ENCODE measurements around the gene IER2. TPM values are rescaled to one million over a fixed set of nuclear protein-coding genes. Genes with fewer than 3 reads are reported as not detected.

Gene IER2
- polyA plus RNA-seq, 3 donors from 2014 or later = 395 to 487 (median 487) TPM

DNA sequence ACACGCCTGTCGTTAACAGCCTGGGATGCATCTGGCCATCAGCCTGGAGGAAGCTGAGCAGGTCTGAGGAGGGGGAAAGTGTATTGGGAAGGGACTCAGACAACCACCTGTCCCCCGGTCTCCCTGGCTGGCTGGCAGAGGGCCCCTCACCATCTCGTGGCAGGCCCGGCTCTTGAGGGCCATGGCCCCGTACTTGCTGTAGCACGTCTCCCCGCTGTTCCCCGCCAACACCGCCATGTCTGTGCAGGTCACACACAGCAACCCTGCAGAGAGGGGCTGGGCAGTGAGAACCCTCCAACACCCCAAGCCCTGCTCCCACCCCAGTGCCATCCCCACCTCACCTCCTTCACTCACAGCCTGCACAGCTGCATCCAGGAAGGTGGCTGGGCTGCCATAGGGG lies 37.7 kb upstream of the IER2 start:
- H3K4me3 Mint-ChIP-seq = no peak overlapping the region
- peaks cover 3 to 9% (median 9%) of the 10 kb centered on the region in 3 donors for H3K27me3 Mint-ChIP-seq (ENCODE audit: low read depth in 3 of 3)
- no peaks in the 10 kb centered on the region for H3K9me3 Mint-ChIP-seq
- peaks cover 0 to 5% (median 0%) of the 10 kb centered on the region in 3 donors for H3K36me3 Mint-ChIP-seq
- H3K4me1 Mint-ChIP-seq = peaks cover 16 to 22% of the 10 kb centered on the region in 2 donors
- H3K27ac Mint-ChIP-seq = no peak overlapping the region
- no peak for DNase-seq

DNA sequence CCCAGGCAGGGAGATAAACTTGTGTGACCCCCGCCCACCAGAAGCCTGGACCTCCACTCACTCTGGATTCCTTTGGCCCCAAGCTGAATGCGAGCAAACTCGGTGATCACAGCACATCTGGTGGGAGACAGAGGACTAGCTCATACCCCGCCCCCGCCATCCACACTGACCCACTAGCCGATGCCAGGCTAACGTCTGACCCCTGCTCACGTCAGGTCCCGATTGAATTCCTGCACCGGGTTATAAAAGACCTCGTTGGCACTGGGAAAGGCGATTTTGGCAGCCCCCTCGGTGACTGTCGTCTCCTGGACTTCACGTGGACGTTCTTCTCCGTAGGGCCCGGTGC lies 34.3 kb upstream of the IER2 start:
- Mint-ChIP-seq H3K36me3 (no peaks in the 10 kb centered on the region), H3K4me3 (peak overlapping the region; percentile 87 to 97 (median 95)), H3K27me3 (ENCODE audit: low read depth in 3 of 3) (peaks cover 5 to 16% (median 15%) of the 10 kb centered on the region in 3 donors), H3K27ac (peak overlapping the region in 4 of 6 donors; percentile 36 to 90 (median 76)), H3K4me1 (peaks cover 40 to 48% of the 10 kb centered on the region in 2 donors), H3K9me3 (no peaks in the 10 kb centered on the region)
- DNase-seq = no peak

GRCh38 chr19:13116282-13117175 lies 33.7 kb upstream of the IER2 start, which contains the start of gene TRMT1:
TSS of gene TRMT1 (minus strand) at chr19:13116740. CDS start at chr19:13116399, 341 bp downstream.
- Mint-ChIP-seq H3K27ac (peak within 1 kb of the TSS; percentile 81 to 96 (median 94)), H3K9me3 (no peaks in the 10 kb centered on the region), H3K4me1 (peaks cover 47 to 54% of the 10 kb centered on the region in 2 donors), H3K4me3 (peak within 1 kb of the TSS; percentile 87 to 97 (median 95)), H3K36me3 (no peaks in the 10 kb centered on the region), H3K27me3 (ENCODE audit: low read depth in 3 of 3) (peaks cover 5 to 18% (median 18%) of the 10 kb centered on the region in 3 donors)
- DNase-seq = peak; percentile 83 to 86 (median 86)

- H3K36me3 Mint-ChIP-seq = peaks cover 0 to 3% (median 0%) of the 10 kb centered on the region in 3 donors
- peaks cover 54 to 61% of the 10 kb centered on the region in 2 donors for H3K4me1 Mint-ChIP-seq
- H3K27me3 Mint-ChIP-seq (ENCODE audit: low read depth in 3 of 3) = peaks cover 9 to 24% (median 18%) of the 10 kb centered on the region in 3 donors
- peaks cover 0 to 2% (median 0%) of the 10 kb centered on the region in 6 donors for H3K9me3 Mint-ChIP-seq
- peak overlapping the region; percentile 81 to 96 (median 94) for H3K27ac Mint-ChIP-seq
- H3K4me3 Mint-ChIP-seq = peak overlapping the region; percentile 87 to 97 (median 95)
- DNase-seq = no peak
Observed at GRCh38 chr19:13117176-13117771, 32.9 kb upstream of the IER2 start.

DNA sequence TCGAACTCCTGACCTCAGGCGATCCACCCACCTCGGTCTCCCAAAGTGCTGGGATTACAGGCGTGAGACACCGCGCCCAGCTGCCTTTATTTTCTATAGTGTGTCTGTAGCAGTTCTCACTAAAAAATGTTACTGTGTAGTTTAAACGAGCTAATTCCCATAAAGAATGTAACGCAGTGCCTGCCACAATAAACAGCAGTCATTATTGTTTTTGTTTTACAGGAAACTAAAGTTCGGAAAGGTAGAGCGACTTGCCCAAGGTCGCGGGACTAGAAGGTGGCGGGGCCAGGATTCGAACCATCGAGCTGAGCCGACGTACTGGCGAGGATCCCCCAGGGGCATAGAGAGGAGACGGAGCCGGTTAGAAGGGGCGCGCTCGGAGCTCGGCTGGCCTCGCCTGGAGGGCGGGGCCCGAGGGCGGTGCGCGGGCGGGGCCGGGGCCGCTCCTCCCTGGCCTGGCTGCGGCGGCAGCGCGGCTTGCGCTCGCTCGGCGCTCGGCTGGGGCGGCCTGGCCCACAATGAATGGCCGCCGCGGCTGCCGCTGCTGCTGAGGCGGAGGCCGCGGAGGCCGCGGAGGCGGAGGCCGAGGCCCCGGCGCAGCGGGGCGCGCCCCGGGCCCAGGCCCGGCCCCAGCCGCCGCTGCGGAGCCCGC lies 32.3 kb upstream of the IER2 start, which contains the start of gene NACC1:
Gene NACC1, plus strand, starts transcription at position 493 of the 652 bp plus-strand sequence. CDS start 16,944 bp downstream, outside the sequence.
- peak; percentile 86 to 90 (median 89) for DNase-seq
- Mint-ChIP-seq H3K4me1 (peaks cover 60 to 68% of the 10 kb centered on the region in 2 donors), H3K9me3 (peaks cover 0 to 2% (median 0%) of the 10 kb centered on the region in 6 donors), H3K27me3 (ENCODE audit: low read depth in 3 of 3) (peaks cover 14 to 29% (median 20%) of the 10 kb centered on the region in 3 donors), H3K27ac (peak within 1 kb of the TSS; percentile 81 to 96 (median 94)), H3K36me3 (peaks cover 0 to 3% (median 0%) of the 10 kb centered on the region in 3 donors), H3K4me3 (peak within 1 kb of the TSS; percentile 87 to 97 (median 95))

GRCh38 chr19:13118424-13119193 lies 31.6 kb upstream of the IER2 start:
- peaks cover 14 to 29% (median 20%) of the 10 kb centered on the region in 3 donors for H3K27me3 Mint-ChIP-seq (ENCODE audit: low read depth in 3 of 3)
- peak overlapping the region in 5 of 6 donors; percentile 63 to 89 (median 84) for H3K27ac Mint-ChIP-seq
- peaks cover 0 to 2% (median 0%) of the 10 kb centered on the region in 6 donors for H3K9me3 Mint-ChIP-seq
- H3K4me1 Mint-ChIP-seq = peaks cover 67 to 73% of the 10 kb centered on the region in 2 donors
- H3K4me3 Mint-ChIP-seq = peak overlapping the region; percentile 80 to 92 (median 85)
- peaks cover 0 to 3% (median 0%) of the 10 kb centered on the region in 3 donors for H3K36me3 Mint-ChIP-seq
- DNase-seq = no peak

DNA sequence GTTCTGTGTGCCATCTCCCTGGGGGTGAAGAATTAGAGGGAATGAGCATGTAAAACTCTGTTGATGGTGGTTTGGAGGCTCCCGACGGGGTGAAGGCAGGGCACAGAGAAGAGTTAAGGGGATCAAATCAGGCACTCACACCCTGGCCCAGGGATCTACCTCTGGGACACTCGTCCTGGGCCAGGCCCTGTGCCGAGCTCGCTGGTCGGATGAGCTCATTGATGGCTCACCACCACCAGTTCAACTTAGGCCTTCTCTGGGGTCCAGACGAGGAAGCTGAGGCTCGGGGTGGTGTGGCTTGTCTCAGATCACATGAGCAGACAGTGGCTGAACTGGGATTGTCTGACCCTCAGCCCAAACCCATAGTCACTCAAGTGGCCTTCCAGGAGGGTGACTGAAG lies 30.6 kb upstream of the IER2 start:
- H3K4me1 Mint-ChIP-seq = peaks cover 71 to 73% of the 10 kb centered on the region in 2 donors

GRCh38 chr19:13120031-13120430 lies 30.2 kb upstream of the IER2 start:
- peak overlapping the region in 4 of 5 donors; percentile 49 to 92 (median 83) for H3K4me3 Mint-ChIP-seq
- H3K27ac Mint-ChIP-seq = peak overlapping the region in 3 of 6 donors; percentile 31 to 93 (median 89)
- peaks cover 0 to 2% (median 0%) of the 10 kb centered on the region in 6 donors for H3K9me3 Mint-ChIP-seq
- H3K4me1 Mint-ChIP-seq = peaks cover 71 to 73% of the 10 kb centered on the region in 2 donors
- H3K27me3 Mint-ChIP-seq (ENCODE audit: low read depth in 3 of 3) = peaks cover 16 to 31% (median 20%) of the 10 kb centered on the region in 3 donors
- H3K36me3 Mint-ChIP-seq = peaks cover 0 to 3% (median 0%) of the 10 kb centered on the region in 3 donors
- DNase-seq = no peak

More for the DNA sequence above, 30.6 kb upstream of the IER2 start:
- Mint-ChIP-seq H3K9me3 (peaks cover 0 to 2% (median 0%) of the 10 kb centered on the region in 6 donors), H3K4me3 (peak overlapping the region; percentile 80 to 92 (median 85)), H3K36me3 (peaks cover 0 to 3% (median 0%) of the 10 kb centered on the region in 3 donors), H3K27me3 (ENCODE audit: low read depth in 3 of 3) (peaks cover 16 to 30% (median 20%) of the 10 kb centered on the region in 3 donors), H3K27ac (peak overlapping the region; percentile 11 to 84 (median 67))
- DNase-seq = no peak

GRCh38 chr19:13120817-13121216 lies 29.4 kb upstream of the IER2 start:
- Mint-ChIP-seq H3K27me3 (ENCODE audit: low read depth in 3 of 3) (peaks cover 16 to 31% (median 20%) of the 10 kb centered on the region in 3 donors), H3K9me3 (peaks cover 0 to 2% (median 0%) of the 10 kb centered on the region in 6 donors), H3K4me3 (peak overlapping the region; percentile 49 to 92 (median 63)), H3K27ac (peak overlapping the region; percentile 2 to 93 (median 70)), H3K36me3 (peaks cover 0 to 3% (median 0%) of the 10 kb centered on the region in 3 donors), H3K4me1 (peaks cover 66 to 71% of the 10 kb centered on the region in 2 donors)
- DNase-seq = no peak

DNA sequence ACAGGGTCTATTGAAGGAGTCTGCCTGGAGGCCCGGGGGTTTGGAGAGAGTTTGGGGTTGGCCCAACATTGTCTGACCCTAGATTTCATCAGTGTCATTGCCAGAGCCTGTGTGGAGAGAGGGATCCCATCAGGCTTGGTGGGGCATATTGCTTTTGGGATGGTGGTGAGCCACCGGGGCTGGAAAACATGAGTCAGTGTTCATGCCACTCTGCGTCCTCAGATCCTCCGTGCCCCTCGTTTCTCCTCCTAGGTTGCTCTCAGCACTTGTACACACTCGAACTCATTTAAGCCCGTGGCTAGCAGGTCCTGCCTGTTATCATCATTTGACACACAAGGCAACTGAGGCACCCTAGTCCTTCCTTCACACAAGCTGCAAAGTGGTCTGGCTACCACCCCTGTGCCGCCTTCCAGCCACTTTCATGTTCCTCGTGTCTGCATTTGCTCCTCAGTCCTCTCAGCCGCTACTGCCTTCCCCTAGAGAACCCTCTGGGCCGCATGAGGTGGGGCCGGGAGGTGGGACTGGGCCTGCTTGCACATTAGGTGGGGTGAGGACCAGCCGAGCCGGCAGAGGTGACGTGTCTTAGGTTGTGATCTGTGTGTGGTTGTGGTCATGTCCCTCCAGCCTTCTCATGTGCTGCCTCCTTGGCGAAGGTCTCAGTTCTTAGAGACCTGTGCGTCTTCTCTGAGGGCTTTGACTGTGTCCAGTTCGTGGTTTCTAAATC lies 28.5 kb upstream of the IER2 start:
- H3K4me3 Mint-ChIP-seq = peak overlapping the region; percentile 53 to 64 (median 63)
- DNase-seq = peak; percentile 57 to 72 (median 70)
- H3K27me3 Mint-ChIP-seq (ENCODE audit: low read depth in 3 of 3) = peaks cover 13 to 27% (median 17%) of the 10 kb centered on the region in 3 donors
- peaks cover 0 to 3% (median 0%) of the 10 kb centered on the region in 3 donors for H3K36me3 Mint-ChIP-seq
- peak overlapping the region; percentile 70 to 93 (median 90) for H3K27ac Mint-ChIP-seq
- H3K4me1 Mint-ChIP-seq = peaks cover 59 to 63% of the 10 kb centered on the region in 2 donors
- peaks cover 0 to 2% (median 0%) of the 10 kb centered on the region in 6 donors for H3K9me3 Mint-ChIP-seq

GRCh38 chr19:13122275-13122878 lies 27.8 kb upstream of the IER2 start:
- peaks cover 53 to 56% of the 10 kb centered on the region in 2 donors for H3K4me1 Mint-ChIP-seq
- peaks cover 12 to 24% (median 13%) of the 10 kb centered on the region in 3 donors for H3K27me3 Mint-ChIP-seq (ENCODE audit: low read depth in 3 of 3)
- peak; percentile 61 to 77 (median 75) for DNase-seq
- peaks cover 0 to 2% (median 0%) of the 10 kb centered on the region in 6 donors for H3K9me3 Mint-ChIP-seq
- H3K36me3 Mint-ChIP-seq = peaks cover 0 to 3% (median 0%) of the 10 kb centered on the region in 3 donors
- peak overlapping the region; percentile 70 to 93 (median 90) for H3K27ac Mint-ChIP-seq
- peak overlapping the region; percentile 53 to 64 (median 63) for H3K4me3 Mint-ChIP-seq

Data from immature natural killer cell (primary cell).